ENCODE data around the gene MCFD2. TPM values are rescaled to one million over a fixed set of nuclear protein-coding genes. Genes with fewer than 3 reads are reported as not detected.

Gene MCFD2
- total RNA-seq, 2 experiments from 2014 or later, result 55.7 to 75.2 TPM

- POLR2A ChIA-PET, result no interaction called here
- intact Hi-C loops (cut with micrococcal nuclease; ENCODE audit: unreplicated experiment), result no loop called here
Measured at GRCh38 chr2:46859482-46859881, 56.1 kb downstream of the MCFD2 start.

DNA sequence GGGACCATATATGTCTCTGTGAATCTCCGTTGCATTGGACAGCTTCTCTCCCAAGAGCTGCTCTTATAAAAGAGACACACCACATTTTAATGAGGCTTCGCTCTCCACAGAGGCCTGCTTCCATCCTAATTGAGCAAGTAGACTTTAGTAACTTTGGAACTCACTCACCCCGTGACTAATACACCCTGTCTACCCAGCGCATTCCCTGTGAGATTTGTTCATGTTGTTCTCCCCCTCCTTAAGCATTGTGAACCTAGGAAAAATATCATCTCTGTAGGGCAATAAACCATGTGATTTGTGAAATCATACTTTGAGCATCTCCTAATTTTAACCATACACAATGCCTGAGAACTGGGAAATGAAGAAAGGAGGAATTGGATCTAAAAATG is 56.9 kb downstream of the MCFD2 start:
- no TSS peak for BruUV-seq (replicated peaks)
- Histone ChIP-seq H4K20me1 (ENCODE audit: insufficient read depth, low read length) (no peaks in the 10 kb centered on the region), H3K4me2 (ENCODE audit: low read length) (no peak overlapping the region), H3K4me3 (ENCODE audit: low read depth, low read length, poor library complexity, severe bottlenecking) (no peak overlapping the region), H3K36me3 (ENCODE audit: insufficient read depth, low read length) (no peaks in the 10 kb centered on the region), H3K9me2 (ENCODE audit: insufficient read depth, low read length) (no peaks in the 10 kb centered on the region), H3K4me1 (ENCODE audit: insufficient read depth, low read length, poor library complexity, severe bottlenecking) (no peaks in the 10 kb centered on the region), H2AFZ (ENCODE audit: low read length) (no peak overlapping the region), H3K27ac (ENCODE audit: low read depth, low read length, poor library complexity, severe bottlenecking) (no peak overlapping the region), H3K79me2 (ENCODE audit: insufficient read depth, low read depth, low read length) (no peaks in the 10 kb centered on the region), H3K9me3 (ENCODE audit: low read length) (no peaks in the 10 kb centered on the region)
- ChIA-PET CTCF (ENCODE audit: unreplicated experiment) (no interaction called here), POLR2A (no interaction called here)
- no peak for DNase-seq (ENCODE audit: low spot score)
- intact Hi-C loops (cut with micrococcal nuclease; ENCODE audit: unreplicated experiment), result no loop called here
- TF ChIP-seq EZH2phosphoT487 (IDR thresholded peaks at IDR 0.05; ENCODE audit: borderline replicate concordance, low read depth, low read length), result no peak
- TF ChIP-seq CTCF (conservative IDR thresholded peaks at IDR 0.05; ENCODE audit: low read length), result no peak

More at GRCh38 chr2:46859482-46859881, 56.1 kb downstream of the MCFD2 start:
- H3K4me1 ChIP-seq (ENCODE audit: insufficient read depth, low read length, poor library complexity, severe bottlenecking), result no peaks in the 10 kb centered on the region
- H3K9me3 ChIP-seq (ENCODE audit: low read length), result no peaks in the 10 kb centered on the region
- DNase-seq (ENCODE audit: low spot score), result no peak
- H3K79me2 ChIP-seq (ENCODE audit: insufficient read depth, low read depth, low read length), result no peaks in the 10 kb centered on the region
- H2AFZ ChIP-seq (ENCODE audit: low read length), result no peak overlapping the region
- no peaks in the 10 kb centered on the region for H4K20me1 ChIP-seq (ENCODE audit: insufficient read depth, low read length)
- no TSS peak for BruUV-seq (replicated peaks)
- CTCF ChIA-PET (ENCODE audit: unreplicated experiment), result no interaction called here
- TF ChIP-seq EZH2phosphoT487 (IDR thresholded peaks at IDR 0.05; ENCODE audit: borderline replicate concordance, low read depth, low read length) (no peak), CTCF (conservative IDR thresholded peaks at IDR 0.05; ENCODE audit: low read length) (no peak)
- H3K4me2 ChIP-seq (ENCODE audit: low read length), result no peak overlapping the region
- H3K4me3 ChIP-seq (ENCODE audit: low read depth, low read length, poor library complexity, severe bottlenecking), result no peak overlapping the region
- no peaks in the 10 kb centered on the region for H3K36me3 ChIP-seq (ENCODE audit: insufficient read depth, low read length)
- no peaks in the 10 kb centered on the region for H3K9me2 ChIP-seq (ENCODE audit: insufficient read depth, low read length)
- H3K27ac ChIP-seq (ENCODE audit: low read depth, low read length, poor library complexity, severe bottlenecking), result no peak overlapping the region

- Histone ChIP-seq H3K4me1 (ENCODE audit: insufficient read depth, low read length, poor library complexity, severe bottlenecking) (no peaks in the 10 kb centered on the region), H3K9me3 (ENCODE audit: low read length) (no peaks in the 10 kb centered on the region), H4K20me1 (ENCODE audit: insufficient read depth, low read length) (no peaks in the 10 kb centered on the region), H3K9me2 (ENCODE audit: insufficient read depth, low read length) (no peaks in the 10 kb centered on the region), H3K79me2 (ENCODE audit: insufficient read depth, low read depth, low read length) (no peaks in the 10 kb centered on the region), H3K4me2 (ENCODE audit: low read length) (no peak overlapping the region), H2AFZ (ENCODE audit: low read length) (no peak overlapping the region), H3K36me3 (ENCODE audit: insufficient read depth, low read length) (no peaks in the 10 kb centered on the region), H3K27ac (ENCODE audit: low read depth, low read length, poor library complexity, severe bottlenecking) (no peak overlapping the region), H3K4me3 (ENCODE audit: low read depth, low read length, poor library complexity, severe bottlenecking) (no peak overlapping the region)
- no peak for DNase-seq (ENCODE audit: low spot score)
- CTCF ChIA-PET (ENCODE audit: unreplicated experiment), result no interaction called here
- intact Hi-C loops (cut with micrococcal nuclease; ENCODE audit: unreplicated experiment), result no loop called here
- no TSS peak for BruUV-seq (replicated peaks)
- TF ChIP-seq EZH2phosphoT487 (IDR thresholded peaks at IDR 0.05; ENCODE audit: borderline replicate concordance, low read depth, low read length) (no peak), CTCF (conservative IDR thresholded peaks at IDR 0.05; ENCODE audit: low read length) (no peak)
- POLR2A ChIA-PET, result no interaction called here
Measured at GRCh38 chr2:46857871-46858701, 57.5 kb downstream of the MCFD2 start.
